Measurements from ENCODE around the gene TTC4. TPM values are rescaled to one million over a fixed set of nuclear protein-coding genes. Genes with fewer than 3 reads are reported as not detected.

The TTC4 gene
- polyA plus RNA-seq, 1 donor from 2014 or later, result 22.5 TPM

- no peaks in the 10 kb centered on the region for H3K79me2 ChIP-seq (replicated peaks; ENCODE audit: insufficient read depth, low read length)
- no peak overlapping the region for H2AFZ ChIP-seq (ENCODE audit: low read depth, low read length)
- H4K20me1 ChIP-seq (ENCODE audit: insufficient read depth), result no peaks in the 10 kb centered on the region
- H3K36me3 ChIP-seq (ENCODE audit: insufficient read depth, low read length), result peaks cover 30% of the 10 kb centered on the region
- no peaks in the 10 kb centered on the region for H3K9me2 ChIP-seq (ENCODE audit: insufficient read depth, low read length)
- peaks cover 6% of the 10 kb centered on the region for H3K9me3 ChIP-seq (ENCODE audit: low read length)
- no peak overlapping the region for H3K27ac ChIP-seq (ENCODE audit: low read length)
- no peaks in the 10 kb centered on the region for H3F3A ChIP-seq (ENCODE audit: insufficient read depth, low read length, poor library complexity, severe bottlenecking)
- H3K4me2 ChIP-seq (ENCODE audit: low read length), result no peak overlapping the region
- no peak overlapping the region for H3K9ac ChIP-seq (ENCODE audit: low read length)
- H3K4me3 ChIP-seq (ENCODE audit: low read length), result no peak overlapping the region
- no peaks in the 10 kb centered on the region for H3K27me3 ChIP-seq (ENCODE audit: insufficient read depth, low read depth, low read length)
- TF ChIP-seq CTCF (IDR thresholded peaks at IDR 0.05; ENCODE audit: poor library complexity, severe bottlenecking) (no peak), EZH2 (IDR thresholded peaks at IDR 0.05; ENCODE audit: borderline replicate concordance, insufficient read depth, low read length, poor library complexity, severe bottlenecking) (no peak), SMC3 (conservative IDR thresholded peaks at IDR 0.05; ENCODE audit: poor library complexity) (no peak), RAD21 (conservative IDR thresholded peaks at IDR 0.05) (no peak), EP300 (conservative IDR thresholded peaks at IDR 0.05; ENCODE audit: poor library complexity, severe bottlenecking) (no peak), TAF1 (IDR thresholded peaks at IDR 0.05; ENCODE audit: low read depth) (no peak), POLR2AphosphoS5 (IDR thresholded peaks at IDR 0.05) (no peak)
Observed at GRCh38 chr1:54724771-54725170, 9.1 kb downstream of the TTC4 start.

GRCh38 chr1:54728027-54728426 is 12.4 kb downstream of the TTC4 start:
- H3K4me3 ChIP-seq (ENCODE audit: low read length), result no peak overlapping the region
- no peak overlapping the region for H2AFZ ChIP-seq (ENCODE audit: low read depth, low read length)
- no peaks in the 10 kb centered on the region for H3F3A ChIP-seq (ENCODE audit: insufficient read depth, low read length, poor library complexity, severe bottlenecking)
- peaks cover 19% of the 10 kb centered on the region for H3K36me3 ChIP-seq (ENCODE audit: insufficient read depth, low read length)
- H3K79me2 ChIP-seq (replicated peaks; ENCODE audit: insufficient read depth, low read length), result no peaks in the 10 kb centered on the region
- H4K20me1 ChIP-seq (ENCODE audit: insufficient read depth), result no peaks in the 10 kb centered on the region
- peaks cover 6% of the 10 kb centered on the region for H3K9me3 ChIP-seq (ENCODE audit: low read length)
- no peak overlapping the region for H3K9ac ChIP-seq (ENCODE audit: low read length)
- no peaks in the 10 kb centered on the region for H3K27me3 ChIP-seq (ENCODE audit: insufficient read depth, low read depth, low read length)
- H3K4me2 ChIP-seq (ENCODE audit: low read length), result no peak overlapping the region
- no peaks in the 10 kb centered on the region for H3K9me2 ChIP-seq (ENCODE audit: insufficient read depth, low read length)
- no peak overlapping the region for H3K27ac ChIP-seq (ENCODE audit: low read length)
- TF ChIP-seq RAD21 (conservative IDR thresholded peaks at IDR 0.05), result no peak
- no peak for TF ChIP-seq EZH2 (IDR thresholded peaks at IDR 0.05; ENCODE audit: borderline replicate concordance, insufficient read depth, low read length, poor library complexity, severe bottlenecking)
- TF ChIP-seq POLR2AphosphoS5 (IDR thresholded peaks at IDR 0.05), result no peak
- no peak for TF ChIP-seq CTCF (IDR thresholded peaks at IDR 0.05; ENCODE audit: poor library complexity, severe bottlenecking)
- no peak for TF ChIP-seq EP300 (conservative IDR thresholded peaks at IDR 0.05; ENCODE audit: poor library complexity, severe bottlenecking)
- no peak for TF ChIP-seq REST (IDR thresholded peaks at IDR 0.05; ENCODE audit: borderline replicate concordance)
